Prostate gland (tissue), 2 donors: ENCODE data around the gene PPP4R4. TPM values are rescaled to one million over a fixed set of nuclear protein-coding genes. Genes with fewer than 3 reads are reported as not detected.

ENCODE experiments used
- DNase-seq: peaks from one replicate; pipeline ENCODE4 v3.0.0-alpha.2; 2019; ENCODE audit warnings: low spot score
- H3K27ac ChIP-seq, 2 donors: fragments of 200-600 bp; sonication (generic); 2 replicates each; pipeline ENCODE4 v1.5.1; 2017 to 2019
- H3K27me3 ChIP-seq: fragments of 200-600 bp; sonication (generic); replicated peaks from 2 replicates; pipeline ENCODE4 v1.5.1; 2019; ENCODE audit not compliant: insufficient read depth
- H3K36me3 ChIP-seq, 2 donors: fragments of 200-600 bp; sonication (generic); 1 replicate in 1 of 2; 2 replicates in 1 of 2; pipeline versions ENCODE4 v1.5.1 to v1.8.1; 2017 to 2019
- H3K4me1 ChIP-seq: fragments of 200-600 bp; sonication (generic); replicated peaks from 2 replicates; pipeline ENCODE4 v1.5.1; 2019
- H3K4me3 ChIP-seq, 2 donors: fragments of 200-600 bp; sonication (generic); 2 replicates each; pipeline ENCODE4 v1.5.1; 2017 to 2019
- H3K9me3 ChIP-seq: fragments of 200-600 bp; sonication (generic); 2 replicates; pipeline ENCODE4 v1.5.1; 2017
- POLR2A ChIP-seq: fragments of 450-650 bp; IDR thresholded peaks from one replicate; pipeline ENCODE4 v1.6.1; 2016; ENCODE audit warnings: antibody characterized with exemption, mild to moderate bottlenecking
- POLR2AphosphoS5 ChIP-seq: sonication (generic); formaldehyde crosslinking; IDR thresholded peaks from one replicate; pipeline ENCODE4 v1.6.1; 2017; ENCODE audit warnings: antibody characterized with exemption
- WGBS: methylation state at CpG from one replicate; pipeline ENCODE4 v1.1.5; 2018; 5-methylcytosine and 5-hydroxymethylcytosine counted together
- intact Hi-C: fragments of 100-400 bp; cut with DNase I; formaldehyde crosslinking; loops from one replicate; pipeline ENCODE4 v1.14.2; 2022
- total RNA-seq, 2 donors: library from RNA; depleted of rRNA; stranded (reverse); fragments of >200 nt; gene quantifications; one replicate each; pipeline ENCODE4 v1.1.0, GENCODE V29; 2016
- TF ChIP-seq, protein P1 (sequence below), 4 experiments: fragments of 200-600 bp in 2 of 4; fragments of 450-650 bp in 2 of 4; sonication (generic) in 2 of 4; IDR thresholded peaks; 1 replicate in 3 of 4; 2 replicates in 1 of 4; pipeline ENCODE4 v1.5.1; 2016 to 2019; ENCODE audit warnings: antibody characterized with exemption in 4 of 4, mild to moderate bottlenecking in 2 of 4, moderate library complexity in 2 of 4

Gene PPP4R4
- total RNA-seq, 2 donors from 2014 or later = 0.32 to 9.5 TPM

DNA sequence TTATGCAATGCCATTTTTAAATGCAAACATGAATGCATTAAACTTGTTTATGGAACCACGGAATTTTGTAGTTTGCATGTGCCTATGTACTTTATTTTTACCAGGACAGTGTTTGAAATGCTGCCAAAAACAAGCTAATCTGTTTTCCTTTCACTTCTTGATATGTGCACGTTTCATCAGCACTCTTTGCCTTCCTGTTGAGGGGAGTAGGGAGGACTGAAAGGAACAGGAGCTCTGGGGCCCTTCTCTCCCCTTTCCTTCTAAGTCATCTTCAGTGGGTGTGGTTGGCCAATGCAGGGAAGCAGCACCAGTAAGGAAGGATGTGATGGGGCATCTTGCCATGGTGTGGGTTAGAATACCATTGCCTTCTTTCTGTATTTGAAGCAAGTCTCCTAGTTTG lies 12.1 kb upstream of the PPP4R4 start:
- Histone ChIP-seq H3K27ac (no peak overlapping the region), H3K4me3 (no peak overlapping the region), H3K9me3 (no peaks in the 10 kb centered on the region), H3K36me3 (no peaks in the 10 kb centered on the region), H3K4me1 (peaks cover 2% of the 10 kb centered on the region), H3K27me3 (no peaks in the 10 kb centered on the region)
- TF ChIP-seq POLR2AphosphoS5 = peak; percentile 47
- TF ChIP-seq POLR2A = no peak
- intact Hi-C loops = no loop called here
- no peak for DNase-seq
- 1% methylated on average over 2 of the region's 2 CpGs for WGBS

DNA sequence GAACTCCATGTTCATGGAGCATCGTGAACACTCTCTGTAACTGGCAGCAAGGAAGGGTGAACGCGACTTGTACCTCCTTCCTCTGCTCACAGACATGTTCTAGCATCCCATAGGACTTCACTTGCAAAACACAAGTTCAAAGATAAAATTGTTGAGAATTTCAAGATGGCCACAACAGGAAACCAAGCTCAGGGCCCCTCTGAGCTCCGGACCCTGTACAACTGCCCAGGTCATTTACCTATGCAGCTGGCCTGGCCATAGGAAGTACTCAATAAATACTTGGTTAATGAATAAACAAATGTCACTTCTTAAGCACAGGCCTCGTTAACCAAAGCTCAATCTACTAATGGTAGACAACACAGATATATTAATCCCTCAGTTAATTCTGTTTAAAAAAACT lies 11.7 kb upstream of the PPP4R4 start:
- Histone ChIP-seq H3K27ac (no peak overlapping the region), H3K36me3 (no peaks in the 10 kb centered on the region), H3K9me3 (no peaks in the 10 kb centered on the region), H3K27me3 (no peaks in the 10 kb centered on the region), H3K4me1 (peaks cover 2% of the 10 kb centered on the region), H3K4me3 (no peak overlapping the region)
- intact Hi-C loops = no loop called here
- TF ChIP-seq, protein P1, sequence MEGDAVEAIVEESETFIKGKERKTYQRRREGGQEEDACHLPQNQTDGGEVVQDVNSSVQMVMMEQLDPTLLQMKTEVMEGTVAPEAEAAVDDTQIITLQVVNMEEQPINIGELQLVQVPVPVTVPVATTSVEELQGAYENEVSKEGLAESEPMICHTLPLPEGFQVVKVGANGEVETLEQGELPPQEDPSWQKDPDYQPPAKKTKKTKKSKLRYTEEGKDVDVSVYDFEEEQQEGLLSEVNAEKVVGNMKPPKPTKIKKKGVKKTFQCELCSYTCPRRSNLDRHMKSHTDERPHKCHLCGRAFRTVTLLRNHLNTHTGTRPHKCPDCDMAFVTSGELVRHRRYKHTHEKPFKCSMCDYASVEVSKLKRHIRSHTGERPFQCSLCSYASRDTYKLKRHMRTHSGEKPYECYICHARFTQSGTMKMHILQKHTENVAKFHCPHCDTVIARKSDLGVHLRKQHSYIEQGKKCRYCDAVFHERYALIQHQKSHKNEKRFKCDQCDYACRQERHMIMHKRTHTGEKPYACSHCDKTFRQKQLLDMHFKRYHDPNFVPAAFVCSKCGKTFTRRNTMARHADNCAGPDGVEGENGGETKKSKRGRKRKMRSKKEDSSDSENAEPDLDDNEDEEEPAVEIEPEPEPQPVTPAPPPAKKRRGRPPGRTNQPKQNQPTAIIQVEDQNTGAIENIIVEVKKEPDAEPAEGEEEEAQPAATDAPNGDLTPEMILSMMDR (IDR thresholded peaks at IDR 0.05) = no peak
- TF ChIP-seq POLR2AphosphoS5 (no peak), POLR2A (no peak)
- 93% methylated on average over 5 of the region's 5 CpGs for WGBS
- no peak for DNase-seq

DNA sequence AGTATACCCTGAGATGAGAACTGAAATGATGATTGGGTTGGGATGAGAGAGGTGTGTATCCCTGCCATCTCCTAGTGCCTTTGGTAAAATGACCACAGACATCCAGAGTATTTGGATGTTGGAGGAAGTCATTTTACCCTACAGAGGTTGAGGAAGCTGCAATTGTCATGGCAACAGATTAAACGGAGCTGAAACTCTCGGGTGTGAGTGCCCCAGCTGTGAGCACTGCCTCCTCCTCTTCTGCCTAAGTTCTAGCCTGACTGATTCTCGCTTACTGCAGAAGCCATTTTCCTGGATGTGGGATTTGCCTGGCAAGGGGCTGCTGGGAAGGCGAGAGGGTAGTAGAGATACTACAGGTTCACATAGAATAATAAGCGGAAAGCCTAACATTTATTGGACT lies 10.3 kb upstream of the PPP4R4 start:
- Histone ChIP-seq H3K27me3 (no peaks in the 10 kb centered on the region), H3K36me3 (no peaks in the 10 kb centered on the region), H3K4me1 (peaks cover 2% of the 10 kb centered on the region), H3K27ac (no peak overlapping the region), H3K4me3 (no peak overlapping the region), H3K9me3 (no peaks in the 10 kb centered on the region)
- 83% methylated on average over 5 of the region's 5 CpGs for WGBS
- TF ChIP-seq POLR2A = no peak
- TF ChIP-seq POLR2AphosphoS5 = no peak
- TF ChIP-seq, protein P1 (IDR thresholded peaks at IDR 0.05) = no peak
- intact Hi-C loops = no loop called here
- no peak for DNase-seq

DNA sequence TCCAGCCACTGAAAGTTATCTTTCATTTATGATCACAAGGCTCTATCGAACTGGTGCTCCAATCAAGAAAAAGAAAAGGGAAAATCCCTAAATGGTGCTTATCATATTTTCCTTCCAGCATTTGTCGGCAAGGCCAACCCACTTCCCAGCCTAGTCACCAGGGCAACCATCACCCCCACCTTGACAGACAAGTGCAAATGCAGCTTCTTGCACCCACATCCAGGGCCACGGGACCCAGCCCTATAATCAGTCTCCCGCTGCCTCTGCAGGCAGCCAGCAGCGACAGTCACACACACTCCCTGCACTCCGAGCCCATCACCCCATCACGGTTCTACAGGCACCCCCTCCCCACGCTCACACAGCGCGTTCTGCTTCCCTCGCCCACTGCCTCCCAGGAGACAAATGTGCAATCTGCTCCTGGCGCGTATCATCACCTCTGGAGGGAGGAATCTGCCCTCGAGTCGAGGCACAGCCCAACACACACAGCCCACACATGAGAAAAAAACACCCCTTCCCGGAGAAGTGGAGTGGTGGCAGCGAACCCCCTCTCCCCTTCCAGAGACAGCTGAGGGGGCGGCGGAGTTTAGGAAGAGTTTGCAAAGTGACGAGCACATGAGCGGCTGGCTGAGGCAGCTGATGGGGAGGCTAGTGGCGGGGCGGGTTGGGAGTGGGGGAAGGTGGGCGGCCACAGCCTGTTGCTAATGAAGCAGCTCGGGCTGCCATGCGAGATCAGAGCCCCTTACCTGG lies 9.3 kb upstream of the PPP4R4 start:
- H3K36me3 ChIP-seq = no peaks in the 10 kb centered on the region
- DNase-seq = no peak
- H3K27ac ChIP-seq = no peak overlapping the region
- intact Hi-C loops = no loop called here
- no peak overlapping the region for H3K4me3 ChIP-seq
- H3K4me1 ChIP-seq = peaks cover 2% of the 10 kb centered on the region
- WGBS = 21% methylated on average over 26 of the region's 26 CpGs
- no peaks in the 10 kb centered on the region for H3K27me3 ChIP-seq
- H3K9me3 ChIP-seq = no peaks in the 10 kb centered on the region
- no peak for TF ChIP-seq POLR2A
- TF ChIP-seq, protein P1 (IDR thresholded peaks at IDR 0.05) = no peak
- TF ChIP-seq POLR2AphosphoS5 = no peak

DNA sequence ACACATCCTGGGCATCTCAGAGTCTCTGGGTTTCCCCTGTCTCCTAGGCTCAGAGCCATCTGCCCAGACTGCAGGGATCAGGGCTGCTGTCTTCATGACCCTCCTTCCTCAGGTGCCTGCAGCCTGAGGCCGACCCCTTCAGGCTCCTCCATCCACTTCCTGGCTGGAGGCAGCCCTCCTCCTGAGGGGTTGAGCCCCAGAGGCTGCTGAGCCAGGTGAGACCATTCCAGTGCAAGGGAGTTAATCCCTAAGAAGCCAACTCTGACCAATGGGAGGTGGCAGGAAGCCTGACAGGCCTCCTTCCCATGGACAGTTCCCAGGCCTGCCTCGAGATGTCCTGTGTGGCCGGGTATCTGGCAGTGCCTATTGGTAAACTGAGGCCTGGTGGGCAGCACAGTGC lies 8.4 kb upstream of the PPP4R4 start:
- H3K4me1 ChIP-seq = peaks cover 2% of the 10 kb centered on the region
- H3K36me3 ChIP-seq = no peaks in the 10 kb centered on the region
- intact Hi-C loops = no loop called here
- TF ChIP-seq, protein P1 (IDR thresholded peaks at IDR 0.05) = no peak
- TF ChIP-seq POLR2A = no peak
- TF ChIP-seq POLR2AphosphoS5 = no peak
- no peak overlapping the region for H3K27ac ChIP-seq
- WGBS = 88% methylated on average over 3 of the region's 3 CpGs
- no peaks in the 10 kb centered on the region for H3K9me3 ChIP-seq
- DNase-seq = no peak
- H3K27me3 ChIP-seq = no peaks in the 10 kb centered on the region
- no peak overlapping the region for H3K4me3 ChIP-seq
